ENCODE data around the gene PACS1.

The PACS1 gene

GRCh38 chr11:66219846-66220565, 149.9 kb downstream of the PACS1 start:
- in situ Hi-C loops (cut with MboI; ENCODE audit: low sequenced_read_pairs): no loop called here

GRCh38 chr11:66220566-66220935, 150.5 kb downstream of the PACS1 start:
- in situ Hi-C loops (cut with MboI; ENCODE audit: low sequenced_read_pairs): no loop called here

GRCh38 chr11:66221012-66221411, 150.9 kb downstream of the PACS1 start:
- in situ Hi-C loops (cut with MboI; ENCODE audit: low sequenced_read_pairs): no loop called here

GRCh38 chr11:66221726-66222236, 151.7 kb downstream of the PACS1 start:
- in situ Hi-C loops (cut with MboI; ENCODE audit: low sequenced_read_pairs): no loop called here

- in situ Hi-C loops (cut with MboI; ENCODE audit: low sequenced_read_pairs): no loop called here
These were observed 152.5 kb downstream of the PACS1 start for GRCh38 chr11:66222358-66223149.

- in situ Hi-C loops (cut with MboI; ENCODE audit: low sequenced_read_pairs): no loop called here
These were observed 154.3 kb downstream of the PACS1 start for GRCh38 chr11:66224226-66224855.

- in situ Hi-C loops (cut with MboI; ENCODE audit: low sequenced_read_pairs): no loop called here
These were observed 155.0 kb downstream of the PACS1 start for GRCh38 chr11:66225066-66225465.

GRCh38 chr11:66226101-66226500, 156.0 kb downstream of the PACS1 start:
- in situ Hi-C loops (cut with MboI; ENCODE audit: low sequenced_read_pairs): no loop called here

GRCh38 chr11:66227700-66228099, 157.6 kb downstream of the PACS1 start:
- in situ Hi-C loops (cut with MboI; ENCODE audit: low sequenced_read_pairs): no loop called here

GRCh38 chr11:66228521-66228920, 158.4 kb downstream of the PACS1 start:
- in situ Hi-C loops (cut with MboI; ENCODE audit: low sequenced_read_pairs): no loop called here

GRCh38 chr11:66230156-66230555, 160.1 kb downstream of the PACS1 start:
- in situ Hi-C loops (cut with MboI; ENCODE audit: low sequenced_read_pairs): no loop called here

- in situ Hi-C loops (cut with MboI; ENCODE audit: low sequenced_read_pairs): no loop called here
These were observed 160.9 kb downstream of the PACS1 start for GRCh38 chr11:66230978-66231377.

- in situ Hi-C loops (cut with MboI; ENCODE audit: low sequenced_read_pairs): no loop called here
These were observed 161.5 kb downstream of the PACS1 start for GRCh38 chr11:66231561-66231960.

GRCh38 chr11:66232769-66233168, 162.7 kb downstream of the PACS1 start:
- in situ Hi-C loops (cut with MboI; ENCODE audit: low sequenced_read_pairs): no loop called here

GRCh38 chr11:66233301-66233700, 163.2 kb downstream of the PACS1 start:
- in situ Hi-C loops (cut with MboI; ENCODE audit: low sequenced_read_pairs): no loop called here

- in situ Hi-C loops (cut with MboI; ENCODE audit: low sequenced_read_pairs): no loop called here
These were observed 165.1 kb downstream of the PACS1 start for GRCh38 chr11:66235141-66235540.

- in situ Hi-C loops (cut with MboI; ENCODE audit: low sequenced_read_pairs): no loop called here
These were observed 167.8 kb downstream of the PACS1 start for GRCh38 chr11:66237867-66238266.

GRCh38 chr11:66238786-66239413, 168.8 kb downstream of the PACS1 start:
- in situ Hi-C loops (cut with MboI; ENCODE audit: low sequenced_read_pairs): no loop called here

- in situ Hi-C loops (cut with MboI; ENCODE audit: low sequenced_read_pairs): no loop called here
These were observed 169.4 kb downstream of the PACS1 start for GRCh38 chr11:66239511-66239910.

- in situ Hi-C loops (cut with MboI; ENCODE audit: low sequenced_read_pairs): no loop called here
These were observed 170.1 kb downstream of the PACS1 start for GRCh38 chr11:66239998-66240780.

GRCh38 chr11:66240781-66241136, 170.7 kb downstream of the PACS1 start:
- in situ Hi-C loops (cut with MboI; ENCODE audit: low sequenced_read_pairs): no loop called here
